Sigmoid colon (tissue), 3 donors: Measurements from ENCODE around the gene UBE2N.

Experiments used
- POLR2A ChIP-seq, 2 donors: fragments of 450-650 bp; IDR thresholded peaks; one replicate each; pipeline ENCODE4 v1.6.1; 2016; ENCODE audit warnings: antibody characterized with exemption in 2 of 2, mild to moderate bottlenecking in 2 of 2, moderate library complexity in 2 of 2
- TF ChIP-seq, protein P1 (sequence below), 4 experiments: fragments of 450-650 bp in 3 of 4; fragments of 200-600 bp in 1 of 4; IDR thresholded peaks; one replicate each; pipeline ENCODE4 v1.5.1; 2016 to 2019; ENCODE audit warnings: antibody characterized with exemption in 4 of 4, mild to moderate bottlenecking in 3 of 4, moderate library complexity in 2 of 4

DNA sequence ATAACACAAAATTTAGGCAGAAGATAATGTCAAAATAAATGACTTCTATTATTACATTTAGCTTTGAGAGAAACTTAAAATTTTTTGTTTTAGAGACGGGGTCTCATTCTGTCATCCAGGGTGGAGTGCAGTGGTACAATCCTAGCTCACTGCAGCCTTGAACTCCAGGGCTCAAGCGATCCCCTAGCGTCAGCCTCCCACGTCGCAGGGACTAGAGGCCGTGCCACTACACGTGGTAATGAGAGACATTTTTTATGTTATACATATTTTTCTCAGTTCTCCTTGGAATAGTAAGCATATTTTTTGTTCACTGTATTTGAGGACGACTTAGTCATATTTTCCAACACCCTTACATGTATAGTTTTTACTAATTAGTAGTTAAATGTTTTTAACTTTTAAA lies 85.5 kb downstream of the UBE2N start:
- TF ChIP-seq, protein P1, sequence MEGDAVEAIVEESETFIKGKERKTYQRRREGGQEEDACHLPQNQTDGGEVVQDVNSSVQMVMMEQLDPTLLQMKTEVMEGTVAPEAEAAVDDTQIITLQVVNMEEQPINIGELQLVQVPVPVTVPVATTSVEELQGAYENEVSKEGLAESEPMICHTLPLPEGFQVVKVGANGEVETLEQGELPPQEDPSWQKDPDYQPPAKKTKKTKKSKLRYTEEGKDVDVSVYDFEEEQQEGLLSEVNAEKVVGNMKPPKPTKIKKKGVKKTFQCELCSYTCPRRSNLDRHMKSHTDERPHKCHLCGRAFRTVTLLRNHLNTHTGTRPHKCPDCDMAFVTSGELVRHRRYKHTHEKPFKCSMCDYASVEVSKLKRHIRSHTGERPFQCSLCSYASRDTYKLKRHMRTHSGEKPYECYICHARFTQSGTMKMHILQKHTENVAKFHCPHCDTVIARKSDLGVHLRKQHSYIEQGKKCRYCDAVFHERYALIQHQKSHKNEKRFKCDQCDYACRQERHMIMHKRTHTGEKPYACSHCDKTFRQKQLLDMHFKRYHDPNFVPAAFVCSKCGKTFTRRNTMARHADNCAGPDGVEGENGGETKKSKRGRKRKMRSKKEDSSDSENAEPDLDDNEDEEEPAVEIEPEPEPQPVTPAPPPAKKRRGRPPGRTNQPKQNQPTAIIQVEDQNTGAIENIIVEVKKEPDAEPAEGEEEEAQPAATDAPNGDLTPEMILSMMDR (IDR thresholded peaks at IDR 0.05): no peak
- no peak for TF ChIP-seq POLR2A (IDR thresholded peaks at IDR 0.05)
